ENCODE measurements around the gene NRCAM.

GRCh38 chr7:108204281-108204796, 251.9 kb downstream of the NRCAM start:
- TF ChIP-seq CTCF (conservative IDR thresholded peaks at IDR 0.05): no peak
- TF ChIP-seq ZFX (IDR thresholded peaks at IDR 0.05): no peak

Data from C4-2B (cell line).